ENCODE data around the gene DDR2. TPM values are rescaled to one million over a fixed set of nuclear protein-coding genes. Genes with fewer than 3 reads are reported as not detected.

Gene DDR2
- total RNA-seq, 2 experiments from 2014 or later = 0.22 to 0.42 TPM

DNA sequence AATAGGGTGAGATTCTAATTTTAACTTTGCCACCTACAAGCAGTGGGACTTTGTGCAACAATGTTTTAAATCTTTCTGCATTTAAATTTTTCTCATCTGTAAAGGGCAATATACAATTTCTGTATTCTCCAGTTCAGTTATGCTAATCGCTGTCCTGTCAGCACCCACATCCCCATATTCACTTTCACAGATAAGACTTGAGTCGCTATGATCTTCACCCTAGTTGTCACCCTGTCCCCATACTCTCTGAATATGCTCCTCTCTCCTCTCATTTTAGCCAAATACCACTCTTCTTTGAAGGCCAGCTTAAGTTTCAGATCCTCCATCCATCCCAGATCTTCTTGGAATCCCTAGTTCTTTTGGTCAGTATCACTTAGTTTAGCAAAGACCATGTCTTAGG, 8.8 kb downstream of the DDR2 start:
- Mint-ChIP-seq H3K4me3 (no peak overlapping the region), H3K36me3 (ENCODE audit: low read depth) (no peaks in the 10 kb centered on the region), H3K27ac (no peak overlapping the region), H3K27me3 (peaks cover 13% of the 10 kb centered on the region), H3K9me3 (no peaks in the 10 kb centered on the region), H3K4me1 (ENCODE audit: low read depth) (no peaks in the 10 kb centered on the region)
- intact Hi-C loops (cut with DNase I, micrococcal nuclease) = no loop called here
- ChIA-PET CTCF (no interaction called here), POLR2A (no interaction called here)
- Histone ChIP-seq H3K27ac (ENCODE audit: low read depth in 1 of 2, low read length in 2 of 2) (no peak overlapping the region), H3K9me3 (ENCODE audit: control insufficient read depth in 1 of 2, insufficient read depth in 1 of 2, low read length in 2 of 2) (no peaks in the 10 kb centered on the region), H3K4me1 (ENCODE audit: insufficient read depth, low read length) (no peaks in the 10 kb centered on the region), H3K4me3 (ENCODE audit: low read length) (no peak overlapping the region), H3K36me3 (ENCODE audit: insufficient read depth, low read length) (no peaks in the 10 kb centered on the region), H3K27me3 (ENCODE audit: control insufficient read depth in 1 of 2, insufficient read depth in 2 of 2, low read length in 2 of 2) (no peaks in the 10 kb centered on the region)
- TF ChIP-seq, protein P1, sequence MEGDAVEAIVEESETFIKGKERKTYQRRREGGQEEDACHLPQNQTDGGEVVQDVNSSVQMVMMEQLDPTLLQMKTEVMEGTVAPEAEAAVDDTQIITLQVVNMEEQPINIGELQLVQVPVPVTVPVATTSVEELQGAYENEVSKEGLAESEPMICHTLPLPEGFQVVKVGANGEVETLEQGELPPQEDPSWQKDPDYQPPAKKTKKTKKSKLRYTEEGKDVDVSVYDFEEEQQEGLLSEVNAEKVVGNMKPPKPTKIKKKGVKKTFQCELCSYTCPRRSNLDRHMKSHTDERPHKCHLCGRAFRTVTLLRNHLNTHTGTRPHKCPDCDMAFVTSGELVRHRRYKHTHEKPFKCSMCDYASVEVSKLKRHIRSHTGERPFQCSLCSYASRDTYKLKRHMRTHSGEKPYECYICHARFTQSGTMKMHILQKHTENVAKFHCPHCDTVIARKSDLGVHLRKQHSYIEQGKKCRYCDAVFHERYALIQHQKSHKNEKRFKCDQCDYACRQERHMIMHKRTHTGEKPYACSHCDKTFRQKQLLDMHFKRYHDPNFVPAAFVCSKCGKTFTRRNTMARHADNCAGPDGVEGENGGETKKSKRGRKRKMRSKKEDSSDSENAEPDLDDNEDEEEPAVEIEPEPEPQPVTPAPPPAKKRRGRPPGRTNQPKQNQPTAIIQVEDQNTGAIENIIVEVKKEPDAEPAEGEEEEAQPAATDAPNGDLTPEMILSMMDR (IDR thresholded peaks at IDR 0.05) = no peak
- DNase-seq (no peak), ATAC-seq (ENCODE audit: poor library complexity) (no peak)

DNA sequence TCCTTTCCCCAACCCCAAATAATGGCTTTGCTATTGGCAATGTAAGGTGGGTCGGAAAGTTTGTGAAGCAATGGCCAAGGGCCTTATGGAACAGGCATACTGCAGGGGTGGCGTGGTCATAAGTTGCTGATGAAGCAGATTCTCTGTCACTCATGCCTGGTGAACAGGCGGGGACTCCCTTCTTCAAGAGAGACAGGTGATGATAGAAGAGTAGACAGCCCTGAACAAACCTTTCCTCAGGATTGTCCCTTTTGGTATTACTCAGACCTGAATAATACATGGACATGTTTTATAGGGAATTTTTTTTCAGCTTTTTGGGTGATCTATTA, 12.7 kb downstream of the DDR2 start:
- no peaks in the 10 kb centered on the region for H3K4me1 Mint-ChIP-seq (ENCODE audit: low read depth)
- no peaks in the 10 kb centered on the region for H3K27me3 ChIP-seq (ENCODE audit: control insufficient read depth in 1 of 2, insufficient read depth in 2 of 2, low read length in 2 of 2)

DNA sequence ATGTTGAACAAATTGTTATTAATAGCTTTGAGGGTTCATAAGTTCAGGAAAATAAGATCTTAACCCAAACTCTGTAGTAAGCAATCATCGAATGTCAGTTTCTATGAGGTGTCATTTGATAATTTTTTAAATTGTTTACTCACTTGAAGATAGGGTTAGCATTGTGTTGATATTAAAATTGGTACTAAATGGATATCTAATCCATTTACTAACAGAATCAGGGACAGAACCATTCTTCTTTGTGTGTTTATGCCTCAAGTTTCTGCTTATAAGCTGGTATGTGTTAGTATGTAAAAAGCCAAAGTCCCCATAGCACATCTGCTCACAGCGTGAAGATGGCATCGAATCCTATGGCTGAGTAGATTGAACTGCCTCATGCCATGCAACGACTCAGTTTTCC, 13.4 kb downstream of the DDR2 start:
- Histone ChIP-seq H3K27ac (ENCODE audit: low read depth in 1 of 2, low read length in 2 of 2) (no peak overlapping the region), H3K36me3 (ENCODE audit: insufficient read depth, low read length) (no peaks in the 10 kb centered on the region), H3K9me3 (ENCODE audit: control insufficient read depth in 1 of 2, insufficient read depth in 1 of 2, low read length in 2 of 2) (no peaks in the 10 kb centered on the region), H3K27me3 (ENCODE audit: control insufficient read depth in 1 of 2, insufficient read depth in 2 of 2, low read length in 2 of 2) (no peaks in the 10 kb centered on the region), H3K4me3 (ENCODE audit: low read length) (no peak overlapping the region), H3K4me1 (ENCODE audit: insufficient read depth, low read length) (no peaks in the 10 kb centered on the region)
- intact Hi-C loops (cut with DNase I, micrococcal nuclease) = no loop called here
- H3K9me3 Mint-ChIP-seq = no peaks in the 10 kb centered on the region
- no peaks in the 10 kb centered on the region for H3K36me3 Mint-ChIP-seq (ENCODE audit: low read depth)
- H3K27me3 Mint-ChIP-seq = peaks cover 23% of the 10 kb centered on the region
- H3K4me3 Mint-ChIP-seq = no peak overlapping the region
- no peak for DNase-seq
- POLR2A ChIA-PET = no interaction called here
- ATAC-seq (ENCODE audit: poor library complexity) = no peak
- H3K4me1 Mint-ChIP-seq (ENCODE audit: low read depth) = no peaks in the 10 kb centered on the region
- TF ChIP-seq, protein P1 (IDR thresholded peaks at IDR 0.05) = no peak
- CTCF ChIA-PET = no interaction called here
- no peak overlapping the region for H3K27ac Mint-ChIP-seq

More for the DNA sequence above, 12.7 kb downstream of the DDR2 start:
- no peak for DNase-seq
- ATAC-seq (ENCODE audit: poor library complexity) = no peak
- no peak overlapping the region for H3K27ac ChIP-seq (ENCODE audit: low read depth in 1 of 2, low read length in 2 of 2)
- intact Hi-C loops (cut with DNase I, micrococcal nuclease) = no loop called here
- ChIA-PET POLR2A (no interaction called here), CTCF (no interaction called here)
- TF ChIP-seq, protein P1 (IDR thresholded peaks at IDR 0.05) = no peak
- H3K4me3 Mint-ChIP-seq = no peak overlapping the region
- H3K9me3 Mint-ChIP-seq = no peaks in the 10 kb centered on the region
- H3K9me3 ChIP-seq (ENCODE audit: control insufficient read depth in 1 of 2, insufficient read depth in 1 of 2, low read length in 2 of 2) = no peaks in the 10 kb centered on the region
- no peaks in the 10 kb centered on the region for H3K4me1 ChIP-seq (ENCODE audit: insufficient read depth, low read length)
- no peaks in the 10 kb centered on the region for H3K36me3 Mint-ChIP-seq (ENCODE audit: low read depth)
- no peak overlapping the region for H3K4me3 ChIP-seq (ENCODE audit: low read length)
- H3K36me3 ChIP-seq (ENCODE audit: insufficient read depth, low read length) = no peaks in the 10 kb centered on the region
- peaks cover 23% of the 10 kb centered on the region for H3K27me3 Mint-ChIP-seq
- H3K27ac Mint-ChIP-seq = no peak overlapping the region

Data from CD4-positive, alpha-beta T cell (primary cell).